NCI-H1105 (cell line): Measurements from ENCODE around the gene DRC1.

Source experiments
- DNase-seq: peaks from one replicate; lab custom pipeline; 2025; lab: John Stamatoyannopoulos, UW

The DRC1 gene

DNA sequence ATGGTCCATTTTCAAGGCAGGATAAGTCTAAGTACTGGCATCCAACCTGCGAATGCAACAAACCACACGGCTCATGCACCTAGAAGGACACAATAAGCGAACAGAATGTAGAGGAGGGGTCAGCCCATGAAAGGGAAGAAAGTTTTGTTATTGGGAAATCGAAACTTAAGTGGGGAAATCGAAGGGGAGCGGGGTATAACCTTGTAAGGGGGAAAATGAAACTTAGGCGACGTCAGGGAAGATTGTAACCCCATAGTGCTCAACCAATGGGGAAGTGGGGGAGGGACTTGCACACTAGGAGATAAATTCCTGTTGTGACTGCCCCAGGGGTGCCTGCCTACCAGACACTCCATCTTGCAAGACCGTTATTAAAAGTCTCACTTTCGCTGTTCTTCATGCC, 91.8 kb downstream of the DRC1 start:
- no peak for DNase-seq

- DNase-seq, result no peak
Observed at GRCh38 chr2:26494199-26494598, 92.5 kb downstream of the DRC1 start.

DNA sequence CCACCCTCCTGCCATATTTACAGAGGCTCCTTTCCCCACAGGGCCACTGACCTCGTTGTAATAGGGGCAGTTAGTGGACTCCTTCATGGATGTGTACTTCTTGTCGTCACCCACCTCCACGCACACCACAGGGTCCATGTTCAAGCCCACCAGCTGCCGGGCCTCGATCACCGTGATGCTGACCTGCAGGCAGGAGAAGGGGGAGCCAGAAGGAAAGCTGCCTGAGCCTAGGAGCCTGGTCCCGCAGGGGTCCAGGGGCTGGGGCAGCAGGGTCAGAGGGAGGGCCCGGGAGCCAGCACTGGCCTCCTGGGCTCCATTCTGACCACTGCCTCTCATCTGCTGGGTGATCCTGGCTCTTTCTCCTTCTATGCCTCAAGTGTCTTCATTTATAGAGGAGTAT, 93.2 kb downstream of the DRC1 start:
- no peak for DNase-seq

GRCh38 chr2:26495705-26496297, 94.1 kb downstream of the DRC1 start:
- DNase-seq, result no peak

- DNase-seq, result no peak
Observed at GRCh38 chr2:26500406-26500805, 98.7 kb downstream of the DRC1 start.

DNA sequence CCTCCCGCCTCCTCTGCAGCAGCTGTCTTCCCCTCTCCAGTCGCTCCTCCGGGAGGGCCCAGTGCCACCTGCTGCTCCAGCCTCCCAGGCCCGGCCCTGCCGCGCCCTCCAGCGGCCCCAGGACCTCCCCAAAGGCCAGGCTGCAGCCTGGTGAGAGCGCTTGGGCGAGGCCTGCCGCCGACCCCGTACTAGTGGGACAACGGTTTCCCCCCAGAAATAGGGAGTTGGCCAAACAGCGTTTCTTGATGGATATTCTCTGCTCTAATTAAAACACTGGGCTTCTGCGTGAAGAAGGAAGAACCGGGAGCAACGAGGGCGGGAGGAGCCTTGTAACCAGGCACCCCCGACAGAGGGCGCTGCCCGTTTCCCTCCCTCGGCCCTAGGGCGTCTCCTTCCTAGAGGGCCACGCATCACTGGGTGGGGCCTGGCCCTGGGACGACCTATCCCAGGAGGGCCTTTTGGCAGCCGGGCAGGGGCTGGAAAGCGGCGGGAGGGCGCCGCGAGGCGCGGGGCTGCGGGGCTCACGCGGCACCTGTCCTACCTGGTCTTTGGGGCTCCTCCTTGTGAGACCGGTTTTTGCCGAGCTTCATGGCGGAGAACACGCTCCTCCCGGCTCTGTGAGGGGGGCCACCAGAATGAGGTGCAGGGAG, 101.6 kb downstream of the DRC1 start:
- DNase-seq, result peak; percentile 89

DNA sequence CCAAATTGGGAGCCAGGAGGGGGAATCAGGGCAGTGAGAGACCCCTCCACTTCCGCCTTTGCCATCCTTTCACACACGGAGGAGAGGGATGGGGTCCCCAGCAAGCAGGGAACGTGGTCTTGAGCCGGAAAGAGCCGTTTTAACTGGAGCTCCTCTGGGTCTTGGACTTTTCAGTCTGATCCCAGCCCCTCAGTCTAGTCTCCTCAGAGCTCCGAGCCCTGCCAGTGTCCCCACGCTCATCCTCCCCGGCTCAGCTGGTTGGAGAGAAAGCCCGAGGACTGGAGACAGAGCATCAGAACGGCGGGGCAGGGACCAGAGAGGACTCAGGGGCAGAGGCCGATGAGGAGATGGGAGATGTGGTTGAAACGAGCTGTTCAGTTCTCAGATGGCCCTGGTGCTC, 102.3 kb downstream of the DRC1 start:
- no peak for DNase-seq

DNA sequence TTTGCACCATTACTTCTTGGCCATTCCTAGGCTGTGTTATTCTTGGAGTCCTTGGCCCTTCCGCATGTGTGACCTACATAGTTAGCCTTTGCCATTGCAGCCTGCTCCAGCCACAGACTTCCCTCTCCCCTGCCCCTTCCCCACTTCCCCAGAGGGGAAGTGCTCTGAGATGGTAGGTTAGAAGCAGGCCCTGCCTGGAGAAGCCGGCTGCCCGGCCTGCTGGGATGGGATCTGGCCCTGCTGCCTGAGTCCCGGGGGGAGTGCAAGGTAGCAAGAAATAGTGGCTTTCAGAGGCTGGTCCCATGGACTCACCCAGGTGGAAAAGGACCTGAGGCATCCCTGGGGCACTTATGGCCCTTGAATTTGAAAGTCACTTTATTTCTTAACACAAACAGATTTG, 104.6 kb downstream of the DRC1 start:
- DNase-seq, result no peak
